Renal pelvis (tissue), 4 donors: Measurements from ENCODE around the gene CHST2. TPM values are rescaled to one million over a fixed set of nuclear protein-coding genes. Genes with fewer than 3 reads are reported as not detected.
"Not testable (repeated sequence)": the region's sequence is repeated elsewhere in the genome, so short reads cannot be mapped to it uniquely, and the experiment has no call there.

ENCODE experiments used
- DNase-seq: peaks from one replicate; pipeline ENCODE4 v3.0.0-alpha.2; 2013
- polyA plus RNA-seq, 3 donors: library from polyadenylated mRNA; unstranded; fragments of 120-200 nt; gene quantifications; one replicate each; pipeline ENCODE4 v1.2.1, GENCODE V29; 2013; ENCODE audit not compliant: insufficient read length in 3 of 3

The CHST2 gene
- polyA plus RNA-seq, 3 donors: 23.7 to 39.3 (median 27.4) TPM

- DNase-seq: no peak
These were observed 40.9 kb downstream of the CHST2 start for GRCh38 chr3:143160437-143160836.

DNA sequence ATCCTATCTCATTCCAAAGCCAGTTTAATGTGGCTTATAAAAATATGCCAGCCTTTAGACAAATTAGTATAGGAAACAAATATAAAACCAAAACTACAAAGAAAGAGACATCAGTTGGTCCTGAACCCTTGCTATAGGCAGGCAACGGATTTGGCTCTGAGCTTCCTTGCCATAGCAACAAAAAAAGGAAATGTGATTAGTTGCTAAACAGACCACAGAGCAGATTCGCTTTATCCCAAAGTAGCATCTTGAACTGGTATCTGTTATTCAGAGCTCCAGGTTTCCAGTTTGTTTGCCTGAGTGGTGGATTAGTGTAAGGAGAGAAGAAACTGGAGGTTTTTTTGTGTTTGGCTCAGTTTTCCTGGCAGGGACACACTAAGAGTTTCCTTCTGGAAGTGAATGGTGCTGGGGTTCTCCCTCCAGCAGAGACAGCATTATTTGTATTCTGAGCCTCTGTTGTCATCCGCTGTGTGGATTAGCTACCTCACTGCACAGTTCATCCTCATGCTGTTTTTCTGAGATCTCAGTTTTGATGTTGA, 44.1 kb downstream of the CHST2 start:
- DNase-seq: no peak

GRCh38 chr3:143165211-143165610, 45.6 kb downstream of the CHST2 start:
- no peak for DNase-seq

- DNase-seq: not testable (repeated sequence)
These were observed 46.2 kb downstream of the CHST2 start for GRCh38 chr3:143165612-143166285.

DNA sequence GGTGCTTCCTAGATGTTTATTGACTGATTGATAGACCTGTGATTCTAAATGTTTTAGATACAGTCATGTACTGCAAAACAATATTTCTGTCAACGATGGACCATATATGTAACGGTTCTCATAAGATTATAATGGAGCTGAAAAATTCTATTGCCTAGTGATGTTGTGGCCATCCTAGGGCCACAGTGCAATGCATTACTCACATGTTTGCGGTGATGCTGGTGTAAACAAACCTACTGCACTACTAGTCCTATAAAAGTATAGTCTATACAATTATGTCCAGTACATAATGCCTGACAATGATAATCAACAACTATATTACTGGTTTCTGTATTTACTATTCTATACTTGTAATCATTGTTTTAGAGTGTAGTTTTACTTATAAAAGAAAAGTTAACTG, 46.8 kb downstream of the CHST2 start:
- no peak for DNase-seq

- no peak for DNase-seq
These were observed 48.6 kb downstream of the CHST2 start for GRCh38 chr3:143167969-143168854.

GRCh38 chr3:143168855-143169192, 49.3 kb downstream of the CHST2 start:
- no peak for DNase-seq

- DNase-seq: no peak
These were observed 50.5 kb downstream of the CHST2 start for GRCh38 chr3:143170074-143170473.

DNA sequence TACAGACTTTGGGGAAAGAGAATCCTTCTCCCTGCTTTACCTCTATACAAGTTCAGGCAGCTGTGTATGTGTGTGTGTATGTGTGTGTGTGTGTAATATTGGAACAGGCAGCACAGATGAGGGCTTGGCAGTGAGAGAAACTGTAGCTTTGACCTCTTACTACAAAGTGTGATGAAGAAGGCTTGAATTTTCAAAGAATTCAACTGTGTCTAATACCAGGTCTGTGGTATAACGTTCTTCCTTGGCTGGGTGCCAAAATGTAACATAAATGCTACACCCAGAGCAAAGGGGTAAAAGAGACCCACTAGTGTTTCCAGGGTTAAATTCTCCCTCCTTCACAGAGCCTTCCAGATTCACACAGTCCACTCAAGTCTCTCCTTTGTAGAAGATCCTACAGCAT, 51.1 kb downstream of the CHST2 start:
- DNase-seq: no peak

- DNase-seq: peak; percentile 83
These were observed 51.8 kb downstream of the CHST2 start for GRCh38 chr3:143171141-143171980.

GRCh38 chr3:143172062-143172794, 52.7 kb downstream of the CHST2 start:
- no peak for DNase-seq

- DNase-seq: no peak
These were observed 53.2 kb downstream of the CHST2 start for GRCh38 chr3:143172795-143173145.

DNA sequence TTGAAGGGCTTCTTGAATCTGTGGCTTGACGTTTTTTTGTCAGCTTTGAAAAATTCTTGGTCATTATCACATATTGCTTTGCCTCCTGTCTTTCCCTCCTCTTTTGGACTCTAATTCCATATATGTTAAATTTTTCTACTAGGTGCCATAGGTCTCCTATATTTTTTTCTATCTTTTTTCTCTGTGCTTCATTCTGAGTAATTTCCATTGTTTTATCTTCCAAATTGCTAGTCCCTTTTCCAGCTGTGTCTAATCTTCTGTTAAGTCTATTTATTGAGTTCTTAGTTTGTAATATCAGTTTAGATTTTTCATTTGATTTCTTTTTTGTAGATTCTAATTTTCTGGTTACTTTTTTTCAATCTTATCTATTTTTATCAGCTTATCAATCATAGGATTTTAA, 53.7 kb downstream of the CHST2 start:
- no peak for DNase-seq

Other genes with a start within 250 kb of the CHST2 start
- 1 to 10 TPM; 4.5 to 6.5 (median 5.1) TPM for gene PCOLCE2, start 230.7 kb upstream of the CHST2 start, polyA plus RNA-seq
- gene PAQR9, start 156.1 kb upstream of the CHST2 start, polyA plus RNA-seq: under 1 TPM; 0.45 to 0.93 (median 0.68) TPM
- 100 to 1,000 TPM; 133 to 167 (median 160) TPM for gene U2SURP, start 118.2 kb upstream of the CHST2 start, polyA plus RNA-seq